HG03139 (cell line): ENCODE results near the gene CACNA1C.

ENCODE experiments used
- ATAC-seq: cut with Tn5 transposase; IDR thresholded peaks from one replicate; pipeline ENCODE4 v1.9.1; 2021; ENCODE audit not compliant: unreplicated experiment

The CACNA1C gene

GRCh38 chr12:2034633-2035430 is 18.0 kb upstream of the CACNA1C start:
- ATAC-seq: peak; percentile 75

GRCh38 chr12:2035431-2036055 is 17.2 kb upstream of the CACNA1C start:
- ATAC-seq: no peak

GRCh38 chr12:2039034-2039433 is 13.8 kb upstream of the CACNA1C start:
- ATAC-seq: no peak

GRCh38 chr12:2043054-2043453 is 9.7 kb upstream of the CACNA1C start:
- ATAC-seq: no peak

GRCh38 chr12:2044165-2044564 is 8.6 kb upstream of the CACNA1C start:
- no peak for ATAC-seq

- ATAC-seq: no peak
Measured at GRCh38 chr12:2046957-2047356, 5.8 kb upstream of the CACNA1C start.

- ATAC-seq: no peak
Measured at GRCh38 chr12:2047752-2048151, 5.0 kb upstream of the CACNA1C start.

- ATAC-seq: no peak
Measured at GRCh38 chr12:2049604-2050540, 2.9 kb upstream of the CACNA1C start.

GRCh38 chr12:2051700-2052621 is 826 bp upstream of the CACNA1C start:
- ATAC-seq: no peak

GRCh38 chr12:2053691-2054090 is 904 bp downstream of the CACNA1C start:
- no peak for ATAC-seq

- ATAC-seq: no peak
Measured at GRCh38 chr12:2054091-2055018, 1.6 kb downstream of the CACNA1C start.

- ATAC-seq: no peak
Measured at GRCh38 chr12:2057041-2057794, 4.4 kb downstream of the CACNA1C start.

GRCh38 chr12:2057795-2058408 is 5.1 kb downstream of the CACNA1C start:
- ATAC-seq: no peak

GRCh38 chr12:2058837-2059236 is 6.0 kb downstream of the CACNA1C start:
- no peak for ATAC-seq

- no peak for ATAC-seq
Measured at GRCh38 chr12:2061402-2061801, 8.6 kb downstream of the CACNA1C start.

- ATAC-seq: no peak
Measured at GRCh38 chr12:2064071-2064507, 11.3 kb downstream of the CACNA1C start.

- no peak for ATAC-seq
Measured at GRCh38 chr12:2068653-2069052, 15.9 kb downstream of the CACNA1C start.

- ATAC-seq: no peak
Measured at GRCh38 chr12:2070440-2071045, 17.8 kb downstream of the CACNA1C start.
